Pancreas (tissue), 10 donors: ENCODE results near the gene DMAC2. TPM values are rescaled to one million over a fixed set of nuclear protein-coding genes. Genes with fewer than 3 reads are reported as not detected.
A peak's percentile ranks its signal among the peaks of the same experiment; 100 is the strongest.

Source experiments
- ATAC-seq, 4 donors: fragments of 200-7000 bp; cut with Tn5 transposase; one replicate each; pipeline versions ENCODE4 v1.8.0 to v1.9.1; 2020; ENCODE audit warnings: mild to moderate bottlenecking in 4 of 4, moderate library complexity in 4 of 4
- DNase-seq, 6 donors: peaks; one replicate each; pipeline ENCODE4 v3.0.0-alpha.2; 2020
- FAIRE-seq: peaks from 2 replicates; lab custom pipeline; 2012; peaks lifted over from hg19 to GRCh38; lab: Jason Lieb, UNC
- H3K27ac ChIP-seq, 4 donors: fragments of 200-600 bp; sonication (generic); 1 replicate in 3 of 4; 2 replicates in 1 of 4; pipeline versions ENCODE4 v1.5.0 to v1.8.0; 2020
- H3K27me3 ChIP-seq, 4 donors: fragments of 200-600 bp; one replicate each; pipeline ENCODE4 v1.8.0; 2021
- H3K36me3 ChIP-seq, 3 donors: fragments of 200-600 bp; sonication (generic) in 1 of 3; one replicate each; pipeline versions ENCODE4 v1.5.0 to v1.8.0; 2020 to 2021
- H3K4me1 ChIP-seq, 3 donors: fragments of 200-600 bp; one replicate each; pipeline ENCODE4 v1.8.0; 2021
- H3K4me3 ChIP-seq, 4 donors: fragments of 200-600 bp; sonication (generic) in 2 of 4; one replicate each; pipeline versions ENCODE4 v1.5.0 to v1.8.0; 2020 to 2021
- H3K9me3 ChIP-seq, 4 donors: fragments of 200-600 bp; one replicate each; pipeline ENCODE4 v1.8.0; 2021
- WGBS, 2 donors: extraction: QIAGEN DNeasy Blood & Tissue Kit; methylation state at CpG; one replicate each; pipeline ENCODE4 v1.1.7; 2013; 5-methylcytosine and 5-hydroxymethylcytosine counted together
- intact Hi-C, 3 donors: fragments of 100-400 bp; cut with DNase I; formaldehyde crosslinking; loops; one replicate each; pipeline versions ENCODE4 v1.11.1 to v1.14.2; 2022
- polyA plus RNA-seq, 2 donors: library from polyadenylated mRNA; stranded (reverse); fragments of 200-250 nt; gene quantifications; one replicate each; pipeline ENCODE4 v1.2.3, GENCODE V29; 2013
- total RNA-seq, 6 donors: library from RNA; stranded (reverse); fragmentation: NEBNext Ultra II Directional in 4 of 6; extraction: Animal tissue kit (Norgen Biotek cat#: 25700) in 4 of 6; gene quantifications; one replicate each; pipeline versions ENCODE4 v1.2.1 to v1.2.4, GENCODE V29; 2021 to 2023
- TF ChIP-seq, protein P1 (sequence below), 4 donors: fragments of 200-600 bp; sonication (generic) in 3 of 4; IDR thresholded peaks; one replicate each; pipeline versions ENCODE4 v1.5.0 to v1.8.0; 2021; ENCODE audit warnings: antibody characterized with exemption in 4 of 4
- donor health status: healthy with polysubstance abuse.
- donor health status: DM: no; HTN: no; CAD: no; lungs with moderate emphysema.
- donor health status: DM: no; HTN: no; CAD: no.
- donor health status: control.
- donor health status: control.
- donor health status: Bipolar disorder and iron deficiency.
- donor health status: DM: yes; HTN: yes; CAD: no.
- donor health status: DM: no; HTN: no; CAD: no.
- donor health status: DM: no; HTN: no; CAD: no.
- donor health status: DM: yes; HTN: yes; CAD: no.

DMAC2 gene
- total and polyA plus RNA-seq, 8 donors = 16.2 to 25.5 (median 23.9) TPM

DNA sequence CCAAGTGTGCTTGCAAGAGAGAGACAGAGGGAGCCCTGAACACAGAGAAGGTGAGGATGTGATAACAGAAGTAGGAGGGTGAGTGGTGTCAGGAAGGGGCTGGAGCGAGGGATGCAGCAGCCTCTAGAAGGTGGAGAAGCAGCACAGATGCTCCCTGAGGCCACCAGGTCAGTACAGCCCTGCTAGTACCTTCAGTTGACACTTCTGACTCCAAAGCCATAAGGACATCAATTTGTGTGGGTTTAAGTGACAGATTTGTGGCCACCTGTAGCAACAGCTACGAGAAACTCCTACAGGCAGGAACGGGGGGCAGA lies 10.1 kb upstream of the DMAC2 start:
- Histone ChIP-seq H3K4me1 (no peaks in the 10 kb centered on the region), H3K9me3 (no peaks in the 10 kb centered on the region), H3K27me3 (no peaks in the 10 kb centered on the region), H3K27ac (no peak overlapping the region), H3K4me3 (no peak overlapping the region), H3K36me3 (no peaks in the 10 kb centered on the region)
- FAIRE-seq (no peak), DNase-seq (no peak), ATAC-seq (no peak)
- 22 to 36% methylated on average over 3 of the region's 3 CpGs for WGBS, 2 donors
- intact Hi-C loops = loop anchor here in 2 of 3 donors (5.0 to 10.0 kb wide), 4 partner anchors 75 to 125 kb away; partner anchors contain the start of gene CEACAM21 (in 1 of the 2)
- TF ChIP-seq, protein P1, sequence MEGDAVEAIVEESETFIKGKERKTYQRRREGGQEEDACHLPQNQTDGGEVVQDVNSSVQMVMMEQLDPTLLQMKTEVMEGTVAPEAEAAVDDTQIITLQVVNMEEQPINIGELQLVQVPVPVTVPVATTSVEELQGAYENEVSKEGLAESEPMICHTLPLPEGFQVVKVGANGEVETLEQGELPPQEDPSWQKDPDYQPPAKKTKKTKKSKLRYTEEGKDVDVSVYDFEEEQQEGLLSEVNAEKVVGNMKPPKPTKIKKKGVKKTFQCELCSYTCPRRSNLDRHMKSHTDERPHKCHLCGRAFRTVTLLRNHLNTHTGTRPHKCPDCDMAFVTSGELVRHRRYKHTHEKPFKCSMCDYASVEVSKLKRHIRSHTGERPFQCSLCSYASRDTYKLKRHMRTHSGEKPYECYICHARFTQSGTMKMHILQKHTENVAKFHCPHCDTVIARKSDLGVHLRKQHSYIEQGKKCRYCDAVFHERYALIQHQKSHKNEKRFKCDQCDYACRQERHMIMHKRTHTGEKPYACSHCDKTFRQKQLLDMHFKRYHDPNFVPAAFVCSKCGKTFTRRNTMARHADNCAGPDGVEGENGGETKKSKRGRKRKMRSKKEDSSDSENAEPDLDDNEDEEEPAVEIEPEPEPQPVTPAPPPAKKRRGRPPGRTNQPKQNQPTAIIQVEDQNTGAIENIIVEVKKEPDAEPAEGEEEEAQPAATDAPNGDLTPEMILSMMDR (IDR thresholded peaks at IDR 0.05) = no peak

DNA sequence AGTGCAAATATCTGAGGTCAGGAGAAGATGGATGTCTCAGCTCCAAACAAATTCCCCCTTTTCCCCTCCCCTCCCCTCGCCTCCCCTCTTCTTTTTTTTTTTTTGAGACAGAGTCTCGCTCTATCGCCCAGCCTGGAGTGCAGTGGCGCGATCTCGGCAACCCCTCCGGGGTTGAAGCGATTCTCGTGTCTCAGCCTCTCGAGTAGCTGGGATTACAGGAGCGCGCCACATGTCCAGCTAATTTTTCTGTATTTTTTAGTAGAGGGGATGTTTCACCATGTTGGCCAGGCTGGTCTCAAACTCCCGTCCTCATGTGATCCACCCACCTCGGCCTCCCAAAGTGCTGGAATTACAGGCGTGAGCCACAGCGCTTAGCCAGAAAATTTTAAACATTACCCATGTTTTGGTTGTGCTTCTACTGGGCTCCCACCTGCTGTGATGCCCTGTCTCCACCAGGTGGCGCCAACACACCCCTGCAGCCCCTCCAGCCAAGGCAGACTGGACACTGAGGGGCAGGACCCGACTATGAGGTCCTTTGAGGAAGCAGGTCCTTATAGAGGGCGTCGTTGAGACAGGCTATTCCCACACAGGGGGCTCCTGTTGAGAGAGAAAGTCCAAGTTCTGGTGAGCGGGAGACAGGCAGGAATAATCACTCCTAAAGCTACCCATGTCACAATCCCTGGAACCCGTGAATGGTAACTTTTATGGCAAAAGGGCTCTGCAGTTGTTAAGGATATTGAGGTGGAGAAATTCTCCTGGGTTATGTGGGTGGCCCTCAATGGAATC lies 9.6 kb upstream of the DMAC2 start:
- Histone ChIP-seq H3K9me3 (no peaks in the 10 kb centered on the region), H3K27me3 (no peaks in the 10 kb centered on the region), H3K4me1 (no peaks in the 10 kb centered on the region), H3K4me3 (peak overlapping the region in 1 of 4 donors; percentile 2), H3K27ac (no peak overlapping the region), H3K36me3 (no peaks in the 10 kb centered on the region)
- TF ChIP-seq, protein P1 (IDR thresholded peaks at IDR 0.05) = peak; percentile 92 to 99 (median 95)
- intact Hi-C loops = loop anchor here in 2 of 3 donors (5.0 to 10.0 kb wide), 3 partner anchors 114 to 126 kb away; partner anchors contain the start of gene CEACAM21 (in 1 of the 2)
- peak; percentile 90 to 99 (median 96) for ATAC-seq
- 4% methylated on average over 22 of the region's 22 CpGs for WGBS, 2 donors
- peak; percentile 51 to 87 (median 73) for DNase-seq
- no peak for FAIRE-seq

GRCh38 chr19:41447732-41448332 lies 8.1 kb upstream of the DMAC2 start:
- intact Hi-C loops = loop anchor here in 2 of 3 donors (5.0 to 10.0 kb wide), 3 partner anchors 113 to 127 kb away; partner anchors contain the start of gene CEACAM21 (in 1 of the 2)
- no peak overlapping the region for H3K4me3 ChIP-seq

DNA sequence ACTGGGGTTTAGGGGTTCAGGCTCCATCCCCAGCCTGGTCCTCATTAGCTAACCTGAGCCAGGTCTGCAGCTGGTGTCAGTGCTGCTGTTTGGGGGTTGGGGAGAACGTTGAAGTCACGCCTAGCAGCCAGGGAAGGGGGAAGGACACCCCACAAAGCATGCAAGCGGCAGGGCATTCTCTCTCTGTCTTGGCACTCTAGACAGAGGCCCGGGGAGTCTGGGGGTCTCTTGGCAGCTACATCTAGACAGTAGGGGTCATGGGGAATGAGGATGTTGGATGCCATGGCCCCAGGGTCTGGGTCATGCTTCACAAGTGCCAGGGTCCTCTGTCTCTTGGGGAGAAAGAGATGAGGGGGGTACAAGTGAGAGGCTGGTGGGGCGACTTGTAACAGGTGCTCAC lies 5.9 kb upstream of the DMAC2 start:
- H3K27ac ChIP-seq = no peak overlapping the region
- DNase-seq (peak in 1 of 6 donors; percentile 20), ATAC-seq (no peak), FAIRE-seq (no peak)
- no peaks in the 10 kb centered on the region for H3K36me3 ChIP-seq
- no peaks in the 10 kb centered on the region for H3K4me1 ChIP-seq
- no peaks in the 10 kb centered on the region for H3K27me3 ChIP-seq
- WGBS, 2 donors = 37 to 38% methylated on average over 5 of the region's 5 CpGs
- H3K4me3 ChIP-seq = no peak overlapping the region
- H3K9me3 ChIP-seq = no peaks in the 10 kb centered on the region
- TF ChIP-seq, protein P1 (IDR thresholded peaks at IDR 0.05) = no peak
- intact Hi-C loops = loop anchor here in 2 of 3 donors (5.0 to 10.0 kb wide), 3 partner anchors 111 to 129 kb away; partner anchors contain the start of gene CEACAM21 (in 1 of the 2)

More at GRCh38 chr19:41447732-41448332, 8.1 kb upstream of the DMAC2 start:
- H3K4me1 ChIP-seq = no peaks in the 10 kb centered on the region
- H3K27me3 ChIP-seq = no peaks in the 10 kb centered on the region
- FAIRE-seq (no peak), ATAC-seq (no peak), DNase-seq (no peak)
- TF ChIP-seq, protein P1 (IDR thresholded peaks at IDR 0.05) = no peak
- H3K36me3 ChIP-seq = no peaks in the 10 kb centered on the region
- 47 to 48% methylated on average over 12 of the region's 12 CpGs for WGBS, 2 donors
- H3K9me3 ChIP-seq = no peaks in the 10 kb centered on the region
- H3K27ac ChIP-seq = no peak overlapping the region
